Keratinocyte (primary cell): ENCODE measurements around the gene YAP1.

Experiments used
- EZH2 ChIP-seq: IDR thresholded peaks from one replicate; pipeline ENCODE4 v1.6.1; 2012; ENCODE audit warnings: inconsistent platforms, mild to moderate bottlenecking, low read length, moderate library complexity
- TF ChIP-seq, protein P1 (sequence below), 3 experiments: IDR thresholded peaks in 1 of 3; conservative IDR thresholded peaks in 1 of 3; optimal IDR thresholded peaks in 1 of 3; 2 replicates in 2 of 3; 3 replicates in 1 of 3; pipeline versions ENCODE3 to v1.5.1; 2011; ENCODE audit warnings: low read length in 3 of 3, mild to moderate bottlenecking in 3 of 3, moderate library complexity in 2 of 3, control low read depth in 1 of 3, inconsistent platforms in 1 of 3; ENCODE audit not compliant: insufficient read depth in 2 of 3; ENCODE audit errors: extremely low read depth in 1 of 3

DNA sequence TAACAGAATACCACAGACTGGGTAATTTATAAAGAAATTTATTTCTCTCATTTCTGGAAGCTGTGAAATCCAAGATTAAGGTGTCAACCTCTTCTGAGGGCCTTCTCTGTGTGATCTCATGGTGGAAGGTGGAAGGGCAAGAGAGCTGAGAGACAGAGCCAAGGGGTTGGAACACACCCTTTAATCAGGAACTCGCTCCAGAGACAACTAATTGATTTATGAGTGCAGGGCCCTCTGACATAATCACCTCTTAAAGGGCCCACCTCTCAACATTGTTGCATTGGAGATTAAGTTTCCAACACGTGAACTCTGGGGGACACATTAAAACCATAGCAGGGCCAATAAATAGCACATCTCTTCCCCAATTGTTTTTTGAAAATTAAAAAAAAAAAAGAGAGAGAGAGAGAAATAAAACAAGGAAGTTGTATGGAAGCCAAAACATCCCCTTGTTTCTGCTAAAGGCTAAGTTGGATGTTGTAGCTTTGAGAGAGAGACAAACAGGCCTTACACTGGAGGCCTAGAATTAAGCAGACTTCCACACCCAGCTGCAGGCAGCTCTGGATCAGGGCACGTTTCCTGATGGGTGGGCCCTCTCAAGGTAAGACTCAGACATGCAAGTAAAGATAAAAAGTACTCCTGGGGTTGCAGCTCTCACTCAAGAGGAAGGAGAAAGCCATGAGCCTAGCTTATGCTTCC is 142.9 kb downstream of the YAP1 start:
- TF ChIP-seq, protein P1, sequence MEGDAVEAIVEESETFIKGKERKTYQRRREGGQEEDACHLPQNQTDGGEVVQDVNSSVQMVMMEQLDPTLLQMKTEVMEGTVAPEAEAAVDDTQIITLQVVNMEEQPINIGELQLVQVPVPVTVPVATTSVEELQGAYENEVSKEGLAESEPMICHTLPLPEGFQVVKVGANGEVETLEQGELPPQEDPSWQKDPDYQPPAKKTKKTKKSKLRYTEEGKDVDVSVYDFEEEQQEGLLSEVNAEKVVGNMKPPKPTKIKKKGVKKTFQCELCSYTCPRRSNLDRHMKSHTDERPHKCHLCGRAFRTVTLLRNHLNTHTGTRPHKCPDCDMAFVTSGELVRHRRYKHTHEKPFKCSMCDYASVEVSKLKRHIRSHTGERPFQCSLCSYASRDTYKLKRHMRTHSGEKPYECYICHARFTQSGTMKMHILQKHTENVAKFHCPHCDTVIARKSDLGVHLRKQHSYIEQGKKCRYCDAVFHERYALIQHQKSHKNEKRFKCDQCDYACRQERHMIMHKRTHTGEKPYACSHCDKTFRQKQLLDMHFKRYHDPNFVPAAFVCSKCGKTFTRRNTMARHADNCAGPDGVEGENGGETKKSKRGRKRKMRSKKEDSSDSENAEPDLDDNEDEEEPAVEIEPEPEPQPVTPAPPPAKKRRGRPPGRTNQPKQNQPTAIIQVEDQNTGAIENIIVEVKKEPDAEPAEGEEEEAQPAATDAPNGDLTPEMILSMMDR (optimal IDR thresholded peaks at IDR 0.05 in 1 of 3, IDR thresholded peaks at IDR 0.05 in 1 of 3, conservative IDR thresholded peaks at IDR 0.05 in 1 of 3; ENCODE audit: extremely low read depth in 1 of 3, insufficient read depth in 2 of 3, low read length in 3 of 3) = no peak
- TF ChIP-seq EZH2 = no peak
